ENCODE data around the gene TRAPPC5. TPM values are rescaled to one million over a fixed set of nuclear protein-coding genes. Genes with fewer than 3 reads are reported as not detected.

Gene TRAPPC5
- total and polyA plus RNA-seq, 5 donors, result 93.4 to 121 (median 96.1) TPM

- Histone ChIP-seq H3K9me3 (ENCODE audit: control insufficient read depth, low read length) (no peaks in the 10 kb centered on the region), H3K27me3 (ENCODE audit: control insufficient read depth, insufficient read depth) (no peaks in the 10 kb centered on the region)
Measured at GRCh38 chr19:7704280-7705060, 23.8 kb downstream of the TRAPPC5 start.

GRCh38 chr19:7705387-7706187 lies 25.0 kb downstream of the TRAPPC5 start:
- no peaks in the 10 kb centered on the region for H3K9me3 ChIP-seq (ENCODE audit: control insufficient read depth, low read length)
- DNase-seq (peak; percentile 46 to 73 (median 66)), ATAC-seq (peak; percentile 15 to 47)
- intact Hi-C loops (cut with DNase I), result no loop called here
- H3K27ac ChIP-seq (ENCODE audit: low read length), result no peak overlapping the region
- WGBS, result 59% methylated on average over 24 of the region's 24 CpGs
- no peaks in the 10 kb centered on the region for H3K27me3 ChIP-seq (ENCODE audit: control insufficient read depth, insufficient read depth)
- no peak overlapping the region for H3K4me3 ChIP-seq (ENCODE audit: low read length)
- no peaks in the 10 kb centered on the region for H3K4me1 ChIP-seq (ENCODE audit: control insufficient read depth, insufficient read depth, low read length)

More at GRCh38 chr19:7704280-7705060, 23.8 kb downstream of the TRAPPC5 start:
- no peak overlapping the region for H3K4me3 ChIP-seq (ENCODE audit: low read length)
- intact Hi-C loops (cut with DNase I), result no loop called here
- H3K27ac ChIP-seq (ENCODE audit: low read length), result no peak overlapping the region
- ATAC-seq, result no peak
- DNase-seq, result no peak
- 77% methylated on average over 6 of the region's 6 CpGs for WGBS
- no peaks in the 10 kb centered on the region for H3K4me1 ChIP-seq (ENCODE audit: control insufficient read depth, insufficient read depth, low read length)

GRCh38 chr19:7706188-7706954 lies 25.7 kb downstream of the TRAPPC5 start:
- Histone ChIP-seq H3K27ac (ENCODE audit: low read length) (no peak overlapping the region), H3K9me3 (ENCODE audit: control insufficient read depth, low read length) (no peaks in the 10 kb centered on the region), H3K4me1 (ENCODE audit: control insufficient read depth, insufficient read depth, low read length) (no peaks in the 10 kb centered on the region), H3K27me3 (ENCODE audit: control insufficient read depth, insufficient read depth) (no peaks in the 10 kb centered on the region), H3K4me3 (ENCODE audit: low read length) (no peak overlapping the region)
- 73% methylated on average over 14 of the region's 14 CpGs for WGBS
- intact Hi-C loops (cut with DNase I), result no loop called here
- ATAC-seq, result peak in 1 of 2 donors; percentile 14
- DNase-seq, result no peak

- no peak overlapping the region for H3K4me3 ChIP-seq (ENCODE audit: low read length)
- intact Hi-C loops (cut with DNase I), result no loop called here
- ATAC-seq (peak; percentile 6 to 21), DNase-seq (no peak)
- 48% methylated on average over 8 of the region's 8 CpGs for WGBS
- H3K4me1 ChIP-seq (ENCODE audit: control insufficient read depth, insufficient read depth, low read length), result no peaks in the 10 kb centered on the region
- H3K27ac ChIP-seq (ENCODE audit: low read length), result no peak overlapping the region
- no peaks in the 10 kb centered on the region for H3K9me3 ChIP-seq (ENCODE audit: control insufficient read depth, low read length)
- no peaks in the 10 kb centered on the region for H3K27me3 ChIP-seq (ENCODE audit: control insufficient read depth, insufficient read depth)
Measured at GRCh38 chr19:7706955-7707456, 26.4 kb downstream of the TRAPPC5 start.

- DNase-seq, result no peak
- Histone ChIP-seq H3K9me3 (ENCODE audit: control insufficient read depth, low read length) (no peaks in the 10 kb centered on the region), H3K4me3 (ENCODE audit: low read length) (no peak overlapping the region), H3K27ac (ENCODE audit: low read length) (no peak overlapping the region), H3K27me3 (ENCODE audit: control insufficient read depth, insufficient read depth) (no peaks in the 10 kb centered on the region), H3K4me1 (ENCODE audit: control insufficient read depth, insufficient read depth, low read length) (no peaks in the 10 kb centered on the region)
- intact Hi-C loops (cut with DNase I), result no loop called here
- WGBS, result 70% methylated on average over 10 of the region's 10 CpGs
- ATAC-seq, result no peak
Measured at GRCh38 chr19:7709932-7710460, 29.4 kb downstream of the TRAPPC5 start.

GRCh38 chr19:7710616-7711015 lies 30.0 kb downstream of the TRAPPC5 start:
- Histone ChIP-seq H3K27ac (ENCODE audit: low read length) (no peak overlapping the region), H3K4me1 (ENCODE audit: control insufficient read depth, insufficient read depth, low read length) (no peaks in the 10 kb centered on the region), H3K27me3 (ENCODE audit: control insufficient read depth, insufficient read depth) (no peaks in the 10 kb centered on the region), H3K4me3 (ENCODE audit: low read length) (no peak overlapping the region), H3K9me3 (ENCODE audit: control insufficient read depth, low read length) (no peaks in the 10 kb centered on the region)
- no peak for ATAC-seq
- intact Hi-C loops (cut with DNase I), result no loop called here
- 76% methylated on average over 5 of the region's 5 CpGs for WGBS
- no peak for DNase-seq

- peaks cover 1% of the 10 kb centered on the region for H3K9me3 ChIP-seq (ENCODE audit: control insufficient read depth, low read length)
- no peak for ATAC-seq
- WGBS, result 88% methylated on average over 1 of the region's 1 CpG
- H3K27ac ChIP-seq (ENCODE audit: low read length), result no peak overlapping the region
- DNase-seq, result no peak
- H3K4me3 ChIP-seq (ENCODE audit: low read length), result no peak overlapping the region
- H3K27me3 ChIP-seq (ENCODE audit: control insufficient read depth, insufficient read depth), result no peaks in the 10 kb centered on the region
- intact Hi-C loops (cut with DNase I), result no loop called here
- no peaks in the 10 kb centered on the region for H3K4me1 ChIP-seq (ENCODE audit: control insufficient read depth, insufficient read depth, low read length)
Measured at GRCh38 chr19:7715671-7716070, 35.0 kb downstream of the TRAPPC5 start.

- intact Hi-C loops (cut with DNase I), result no loop called here
- ATAC-seq (no peak), DNase-seq (no peak)
- WGBS, result 88% methylated on average over 1 of the region's 1 CpG
- H3K27ac ChIP-seq (ENCODE audit: low read length), result no peak overlapping the region
- H3K4me1 ChIP-seq (ENCODE audit: control insufficient read depth, insufficient read depth, low read length), result no peaks in the 10 kb centered on the region
- peaks cover 1% of the 10 kb centered on the region for H3K9me3 ChIP-seq (ENCODE audit: control insufficient read depth, low read length)
- H3K4me3 ChIP-seq (ENCODE audit: low read length), result no peak overlapping the region
- H3K27me3 ChIP-seq (ENCODE audit: control insufficient read depth, insufficient read depth), result no peaks in the 10 kb centered on the region
Measured at GRCh38 chr19:7716762-7717161, 36.1 kb downstream of the TRAPPC5 start.

GRCh38 chr19:7718668-7719067 lies 38.0 kb downstream of the TRAPPC5 start:
- no peak overlapping the region for H3K27ac ChIP-seq (ENCODE audit: low read length)
- no peaks in the 10 kb centered on the region for H3K27me3 ChIP-seq (ENCODE audit: control insufficient read depth, insufficient read depth)
- ATAC-seq (no peak), DNase-seq (no peak)
- peaks cover 1% of the 10 kb centered on the region for H3K9me3 ChIP-seq (ENCODE audit: control insufficient read depth, low read length)
- no peaks in the 10 kb centered on the region for H3K4me1 ChIP-seq (ENCODE audit: control insufficient read depth, insufficient read depth, low read length)
- no peak overlapping the region for H3K4me3 ChIP-seq (ENCODE audit: low read length)
- 53% methylated on average over 8 of the region's 8 CpGs for WGBS
- intact Hi-C loops (cut with DNase I), result no loop called here

GRCh38 chr19:7720351-7720750 lies 39.7 kb downstream of the TRAPPC5 start:
- peaks cover 1% of the 10 kb centered on the region for H3K9me3 ChIP-seq (ENCODE audit: control insufficient read depth, low read length)
- no peaks in the 10 kb centered on the region for H3K27me3 ChIP-seq (ENCODE audit: control insufficient read depth, insufficient read depth)
- no peak for DNase-seq
- H3K27ac ChIP-seq (ENCODE audit: low read length), result no peak overlapping the region
- H3K4me1 ChIP-seq (ENCODE audit: control insufficient read depth, insufficient read depth, low read length), result no peaks in the 10 kb centered on the region
- 76% methylated on average over 6 of the region's 6 CpGs for WGBS
- no peak for ATAC-seq
- intact Hi-C loops (cut with DNase I), result no loop called here
- no peak overlapping the region for H3K4me3 ChIP-seq (ENCODE audit: low read length)

All from right cardiac atrium (tissue), 5 donors.